Measurements from ENCODE around the gene TSC22D4. TPM values are rescaled to one million over a fixed set of nuclear protein-coding genes. Genes with fewer than 3 reads are reported as not detected.

The TSC22D4 gene
- total and polyA plus RNA-seq, 4 donors: 5.5 to 21.2 (median 11.4) TPM

DNA sequence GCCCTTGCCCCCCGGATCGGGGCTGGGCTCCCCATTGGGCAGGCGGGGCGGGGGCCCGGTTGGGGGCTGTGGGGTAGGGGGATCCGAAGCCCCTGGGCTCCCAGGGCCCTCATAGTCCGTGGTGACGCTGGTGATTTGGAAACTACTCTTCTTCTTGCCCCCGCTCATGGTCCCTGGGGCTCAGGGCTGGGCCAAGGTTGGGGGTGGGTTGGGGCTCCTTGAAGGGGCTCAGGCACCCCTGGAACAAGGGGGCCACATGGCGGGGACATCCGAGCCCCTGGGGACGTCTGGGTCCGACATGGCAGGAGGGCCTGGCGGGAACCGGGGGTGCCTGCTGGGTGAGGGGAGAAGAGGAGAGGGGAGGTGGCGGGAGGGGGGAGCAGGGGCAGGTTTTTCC is 1.1 kb downstream of the TSC22D4 start:
- Histone ChIP-seq H3K4me1 (ENCODE audit: control insufficient read depth in 4 of 4, insufficient read depth in 4 of 4, low read length in 3 of 4) (peaks cover 0 to 25% (median 14%) of the 10 kb centered on the region in 4 donors), H3K9ac (ENCODE audit: low read depth in 1 of 2, low read length in 2 of 2) (no peak overlapping the region), H3K27me3 (ENCODE audit: control insufficient read depth in 4 of 4, insufficient read depth in 4 of 4, low read length in 3 of 4) (no peaks in the 10 kb centered on the region), H3K36me3 (ENCODE audit: control insufficient read depth in 4 of 4, insufficient read depth in 3 of 4, low read depth in 1 of 4, low read length in 3 of 4) (peaks cover 0 to 9% (median 8%) of the 10 kb centered on the region in 4 donors), H3K9me3 (ENCODE audit: control insufficient read depth in 4 of 4, low read length in 3 of 4) (no peaks in the 10 kb centered on the region), H3K27ac (ENCODE audit: low read depth in 1 of 2, low read length in 2 of 2) (peak overlapping the region; percentile 16 to 84), H3K4me3 (ENCODE audit: low read depth in 1 of 3, low read length in 3 of 3) (peak overlapping the region in 2 of 3 donors; percentile 86 to 96)
- WGBS: 44% methylated on average over 16 of the region's 16 CpGs
- no peak for DNase-seq (ENCODE audit: low spot score)
- TF ChIP-seq FOXA2 (IDR thresholded peaks at IDR 0.05): no peak
- TF ChIP-seq HNF4G (IDR thresholded peaks at IDR 0.05): no peak

DNA sequence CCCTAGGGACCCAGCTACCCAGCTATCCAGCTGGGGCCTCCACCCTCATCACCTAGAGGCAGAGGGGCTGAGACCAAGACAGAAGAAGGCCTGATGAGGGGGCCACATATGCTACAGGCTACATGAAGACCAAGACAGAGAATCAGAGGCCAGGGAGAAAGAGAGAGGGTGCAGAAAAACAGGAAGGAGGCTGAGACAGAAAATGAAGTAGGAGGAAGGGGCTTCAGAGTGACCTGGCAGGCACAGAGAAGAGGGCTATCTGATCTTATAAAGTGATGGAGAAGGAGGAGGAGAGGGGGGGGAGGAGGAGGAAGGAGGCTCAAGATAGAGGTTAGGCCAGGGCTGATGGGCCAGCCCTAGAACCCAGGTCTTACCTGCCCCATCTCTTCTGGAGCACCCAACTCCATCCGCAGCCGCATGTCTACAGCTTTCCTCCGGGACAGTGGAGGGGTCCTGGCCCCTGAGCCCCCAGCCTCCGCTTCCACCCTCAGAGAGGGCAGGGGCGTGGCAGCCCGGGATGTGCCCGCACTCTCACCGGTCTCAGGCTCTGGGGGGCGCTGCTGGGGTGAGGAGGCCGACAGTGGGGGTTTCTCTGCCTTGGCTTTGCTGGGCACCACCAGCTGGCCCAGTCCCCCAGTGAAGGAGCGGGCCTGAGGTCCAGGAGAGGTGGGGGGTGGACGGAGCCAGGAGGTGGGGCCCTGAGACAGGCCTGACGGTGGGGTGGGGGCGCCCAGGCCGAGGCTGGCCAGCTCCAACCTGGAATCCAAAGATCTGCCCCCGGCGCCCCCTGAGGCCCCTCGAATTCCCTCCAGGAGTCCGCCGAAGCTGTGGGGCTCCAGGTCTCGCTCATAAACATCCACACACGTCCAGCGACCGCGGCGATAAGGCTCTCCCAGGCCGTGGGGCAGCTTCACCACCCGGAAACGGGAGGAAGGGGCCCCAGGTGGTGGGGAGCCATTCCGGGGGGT is 1.8 kb downstream of the TSC22D4 start:
- H3K27me3 ChIP-seq (ENCODE audit: control insufficient read depth in 4 of 4, insufficient read depth in 4 of 4, low read length in 3 of 4): no peaks in the 10 kb centered on the region
- no peaks in the 10 kb centered on the region for H3K9me3 ChIP-seq (ENCODE audit: control insufficient read depth in 4 of 4, low read length in 3 of 4)
- H3K27ac ChIP-seq (ENCODE audit: low read depth in 1 of 2, low read length in 2 of 2): peak overlapping the region in 1 of 2 donors; percentile 84
- 63% methylated on average over 30 of the region's 30 CpGs for WGBS
- H3K36me3 ChIP-seq (ENCODE audit: control insufficient read depth in 4 of 4, insufficient read depth in 3 of 4, low read depth in 1 of 4, low read length in 3 of 4): peaks cover 0 to 9% (median 8%) of the 10 kb centered on the region in 4 donors
- H3K4me3 ChIP-seq (ENCODE audit: low read depth in 1 of 3, low read length in 3 of 3): peak overlapping the region in 1 of 3 donors; percentile 86
- DNase-seq (ENCODE audit: low spot score): peak; percentile 78
- TF ChIP-seq, protein P1, sequence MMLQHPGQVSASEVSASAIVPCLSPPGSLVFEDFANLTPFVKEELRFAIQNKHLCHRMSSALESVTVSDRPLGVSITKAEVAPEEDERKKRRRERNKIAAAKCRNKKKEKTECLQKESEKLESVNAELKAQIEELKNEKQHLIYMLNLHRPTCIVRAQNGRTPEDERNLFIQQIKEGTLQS (IDR thresholded peaks at IDR 0.05): no peak
- TF ChIP-seq HNF4G (IDR thresholded peaks at IDR 0.05) (no peak), GABPA (IDR thresholded peaks at IDR 0.05 in 1 of 2, conservative IDR thresholded peaks at IDR 0.05 in 1 of 2) (no peak), SP1 (IDR thresholded peaks at IDR 0.05) (no peak), FOXA1 (IDR thresholded peaks at IDR 0.05) (no peak)
- TF ChIP-seq, protein P2, sequence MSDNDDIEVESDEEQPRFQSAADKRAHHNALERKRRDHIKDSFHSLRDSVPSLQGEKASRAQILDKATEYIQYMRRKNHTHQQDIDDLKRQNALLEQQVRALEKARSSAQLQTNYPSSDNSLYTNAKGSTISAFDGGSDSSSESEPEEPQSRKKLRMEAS (IDR thresholded peaks at IDR 0.05): no peak
- peak overlapping the region in 1 of 2 donors; percentile 39 for H3K9ac ChIP-seq (ENCODE audit: low read depth in 1 of 2, low read length in 2 of 2)
- H3K4me1 ChIP-seq (ENCODE audit: control insufficient read depth in 4 of 4, insufficient read depth in 4 of 4, low read length in 3 of 4): peaks cover 0 to 21% (median 12%) of the 10 kb centered on the region in 4 donors

DNA sequence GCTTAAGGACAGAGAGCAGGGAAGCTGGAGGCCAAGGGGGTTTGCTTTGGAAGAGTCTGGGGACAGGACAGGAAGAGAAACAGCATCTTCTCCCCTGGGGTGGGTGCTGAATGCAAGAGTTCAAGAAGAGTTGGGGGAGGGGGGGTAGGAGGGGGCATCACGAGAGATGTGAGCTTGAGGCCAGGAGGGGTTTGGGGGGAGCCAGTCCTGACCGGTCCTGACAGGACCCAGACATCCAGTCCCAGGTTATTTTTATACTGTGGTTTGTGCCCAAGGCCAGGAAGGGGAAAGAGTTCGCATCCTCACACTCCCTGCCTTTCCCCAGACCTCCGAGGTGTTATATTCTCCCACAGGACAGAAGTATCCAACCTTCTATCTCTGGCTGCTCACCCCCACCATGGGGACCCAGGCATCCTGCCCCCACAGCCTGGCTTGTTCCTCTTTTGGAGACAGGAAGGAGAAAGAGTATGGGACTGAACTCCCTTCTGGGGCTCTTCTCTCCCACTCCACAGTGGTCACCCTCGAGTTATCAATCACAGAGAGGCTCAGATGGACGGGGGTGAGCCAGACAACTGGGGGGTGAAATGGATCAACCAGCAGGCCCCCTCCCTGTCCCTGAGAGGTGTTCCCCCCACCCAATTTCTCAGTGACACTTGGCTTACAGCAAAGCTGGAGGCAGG is 2.8 kb downstream of the TSC22D4 start:
- no peak overlapping the region for H3K27ac ChIP-seq (ENCODE audit: low read depth in 1 of 2, low read length in 2 of 2)
- H3K9me3 ChIP-seq (ENCODE audit: control insufficient read depth in 4 of 4, low read length in 3 of 4): no peaks in the 10 kb centered on the region
- H3K9ac ChIP-seq (ENCODE audit: low read depth in 1 of 2, low read length in 2 of 2): no peak overlapping the region
- no peak for DNase-seq (ENCODE audit: low spot score)
- peaks cover 0 to 9% (median 8%) of the 10 kb centered on the region in 4 donors for H3K36me3 ChIP-seq (ENCODE audit: control insufficient read depth in 4 of 4, insufficient read depth in 3 of 4, low read depth in 1 of 4, low read length in 3 of 4)
- no peaks in the 10 kb centered on the region for H3K27me3 ChIP-seq (ENCODE audit: control insufficient read depth in 4 of 4, insufficient read depth in 4 of 4, low read length in 3 of 4)
- H3K4me1 ChIP-seq (ENCODE audit: control insufficient read depth in 4 of 4, insufficient read depth in 4 of 4, low read length in 3 of 4): peaks cover 0 to 21% (median 12%) of the 10 kb centered on the region in 4 donors
- 54% methylated on average over 6 of the region's 6 CpGs for WGBS
- H3K4me3 ChIP-seq (ENCODE audit: low read depth in 1 of 3, low read length in 3 of 3): peak overlapping the region in 1 of 3 donors; percentile 86
- TF ChIP-seq, protein P2 (IDR thresholded peaks at IDR 0.05): no peak
- TF ChIP-seq SP1 (IDR thresholded peaks at IDR 0.05): no peak

DNA sequence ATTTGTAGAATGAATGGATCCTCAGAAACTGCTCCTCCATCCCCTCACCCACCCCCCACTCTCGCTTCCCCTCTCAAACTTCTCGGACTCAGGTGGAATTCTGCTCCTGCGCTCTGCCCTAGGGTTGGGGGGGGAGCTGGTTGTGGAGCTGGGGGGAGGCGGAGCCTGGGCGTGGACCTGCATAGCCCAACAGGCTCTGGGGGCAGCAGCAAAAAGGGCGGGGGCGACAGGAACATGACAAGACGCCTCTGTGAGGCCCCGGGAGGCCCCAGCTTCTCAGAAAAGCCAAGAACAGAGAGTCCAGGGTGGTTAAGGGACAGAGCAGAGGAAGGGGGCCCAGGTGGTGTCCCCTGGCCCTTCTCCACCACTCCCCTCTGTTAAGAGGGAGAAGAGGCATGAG is 3.5 kb downstream of the TSC22D4 start:
- DNase-seq (ENCODE audit: low spot score): peak; percentile 81
- no peak overlapping the region for H3K27ac ChIP-seq (ENCODE audit: low read depth in 1 of 2, low read length in 2 of 2)
- 71% methylated on average over 9 of the region's 9 CpGs for WGBS

More for the DNA sequence above, 3.5 kb downstream of the TSC22D4 start:
- Histone ChIP-seq H3K27me3 (ENCODE audit: control insufficient read depth in 4 of 4, insufficient read depth in 4 of 4, low read length in 3 of 4) (no peaks in the 10 kb centered on the region), H3K4me1 (ENCODE audit: control insufficient read depth in 4 of 4, insufficient read depth in 4 of 4, low read length in 3 of 4) (peaks cover 0 to 21% (median 12%) of the 10 kb centered on the region in 4 donors), H3K36me3 (ENCODE audit: control insufficient read depth in 4 of 4, insufficient read depth in 3 of 4, low read depth in 1 of 4, low read length in 3 of 4) (peaks cover 0 to 9% (median 8%) of the 10 kb centered on the region in 4 donors), H3K9ac (ENCODE audit: low read depth in 1 of 2, low read length in 2 of 2) (no peak overlapping the region), H3K4me3 (ENCODE audit: low read depth in 1 of 3, low read length in 3 of 3) (no peak overlapping the region), H3K9me3 (ENCODE audit: control insufficient read depth in 4 of 4, low read length in 3 of 4) (no peaks in the 10 kb centered on the region)
- TF ChIP-seq, protein P1 (IDR thresholded peaks at IDR 0.05): no peak
- TF ChIP-seq RXRA (IDR thresholded peaks at IDR 0.05): no peak

Measured in liver (tissue), 9 donors.